GM23248 (cell line): ENCODE measurements around the gene ZNF865. TPM values are rescaled to one million over a fixed set of nuclear protein-coding genes. Genes with fewer than 3 reads are reported as not detected.
A peak's percentile ranks its signal among the peaks of the same experiment; 100 is the strongest.

Experiments used
- DNase-seq: peaks from one replicate; pipeline ENCODE4 v3.0.0-alpha.2; 2015
- H2AFZ ChIP-seq: fragments of 200-600 bp; sonication (generic); 2 replicates; pipeline ENCODE4 v1.6.1; 2016; ENCODE audit warnings: antibody characterized with exemption
- H3F3A ChIP-seq: fragments of 200-600 bp; sonication (generic); 2 replicates; pipeline ENCODE4 v1.6.1; 2016; ENCODE audit warnings: mild to moderate bottlenecking, antibody characterized with exemption, mixed run types; ENCODE audit not compliant: insufficient read depth
- H3K27ac ChIP-seq: fragments of 200-600 bp; sonication (generic); 2 replicates; pipeline ENCODE4 v1.5.1; 2016; ENCODE audit warnings: mild to moderate bottlenecking
- H3K27me3 ChIP-seq: fragments of 200-600 bp; sonication (generic); replicated peaks from 2 replicates; pipeline ENCODE4 v1.6.1; 2016; ENCODE audit warnings: mild to moderate bottlenecking; ENCODE audit not compliant: insufficient read depth
- H3K36me3 ChIP-seq: fragments of 200-600 bp; sonication (generic); 2 replicates; pipeline ENCODE4 v1.6.1; 2016; ENCODE audit warnings: low read depth, mild to moderate bottlenecking
- H3K4me1 ChIP-seq: fragments of 200-600 bp; sonication (generic); 2 replicates; pipeline ENCODE4 v1.6.1; 2016; ENCODE audit warnings: mild to moderate bottlenecking; ENCODE audit not compliant: insufficient read depth
- H3K4me2 ChIP-seq: fragments of 200-600 bp; sonication (generic); one replicate; pipeline ENCODE4 v1.6.1; 2016; ENCODE audit warnings: mild to moderate bottlenecking; ENCODE audit not compliant: unreplicated experiment
- H3K4me3 ChIP-seq: fragments of 200-600 bp; sonication (generic); 2 replicates; pipeline ENCODE4 v1.5.1; 2016; ENCODE audit warnings: mild to moderate bottlenecking
- H3K79me2 ChIP-seq: fragments of 200-600 bp; sonication (generic); 2 replicates; pipeline ENCODE4 v1.6.1; 2016; ENCODE audit warnings: mild to moderate bottlenecking; ENCODE audit not compliant: insufficient read depth
- H3K9ac ChIP-seq: fragments of 200-600 bp; sonication (generic); 2 replicates; pipeline ENCODE4 v1.6.1; 2016; ENCODE audit warnings: mild to moderate bottlenecking
- H3K9me2 ChIP-seq: fragments of 200-600 bp; sonication (generic); 2 replicates; pipeline ENCODE4 v1.6.1; 2016; ENCODE audit warnings: mixed run types, mild to moderate bottlenecking, moderate library complexity; ENCODE audit not compliant: insufficient read depth
- H3K9me3 ChIP-seq: fragments of 200-600 bp; sonication (generic); one replicate; pipeline ENCODE4 v1.6.1; 2017; ENCODE audit warnings: low read depth
- H4K20me1 ChIP-seq: fragments of 200-600 bp; sonication (generic); 2 replicates; pipeline ENCODE4 v1.6.0; 2016; ENCODE audit not compliant: insufficient read depth
- EZH2 ChIP-seq: fragments of 200-600 bp; sonication (generic); IDR thresholded peaks from 2 replicates; pipeline ENCODE4 v1.6.1; 2018; ENCODE audit warnings: antibody characterized with exemption, mild to moderate bottlenecking; ENCODE audit not compliant: insufficient read depth, poor library complexity, severe bottlenecking
- EZH2phosphoT487 ChIP-seq: fragments of 200-600 bp; sonication (generic); IDR thresholded peaks from 2 replicates; pipeline ENCODE4 v1.6.1; 2018; ENCODE audit warnings: antibody characterized with exemption, moderate library complexity, mild to moderate bottlenecking, low read depth; ENCODE audit not compliant: insufficient read depth
- WGBS, 2 experiments: methylation state at CpG; one replicate each; pipeline ENCODE4 v1.1.6; 2015 to 2017; ENCODE audit warnings: low lambda C conversion rate in 2 of 2, low coverage in 1 of 2; ENCODE audit errors: missing lambda C conversion rate in 2 of 2; 5-methylcytosine and 5-hydroxymethylcytosine counted together
- in situ Hi-C: fragments of 300-500 bp; cut with MboI; formaldehyde crosslinking; loops from 2 replicates; pipeline ENCODE4 v1.15.0; 2020
- polyA plus RNA-seq: library from polyadenylated mRNA; unstranded; fragments of >200 nt; fragmentation: Nextera tagmentation; extraction: Ambion mirVana; gene quantifications from 2 replicates; pipeline ENCODE4 v1.2.1, GENCODE V29; 2016
- total RNA-seq: library from RNA; depleted of rRNA; stranded (reverse); fragments of >200 nt; shearing (Covaris generic); gene quantifications from 2 replicates; pipeline ENCODE4 v1.2.3, GENCODE V29; 2014

Gene ZNF865
- total and polyA plus RNA-seq, 2 experiments from 2014 or later = 0.21 to 1.3 TPM

DNA sequence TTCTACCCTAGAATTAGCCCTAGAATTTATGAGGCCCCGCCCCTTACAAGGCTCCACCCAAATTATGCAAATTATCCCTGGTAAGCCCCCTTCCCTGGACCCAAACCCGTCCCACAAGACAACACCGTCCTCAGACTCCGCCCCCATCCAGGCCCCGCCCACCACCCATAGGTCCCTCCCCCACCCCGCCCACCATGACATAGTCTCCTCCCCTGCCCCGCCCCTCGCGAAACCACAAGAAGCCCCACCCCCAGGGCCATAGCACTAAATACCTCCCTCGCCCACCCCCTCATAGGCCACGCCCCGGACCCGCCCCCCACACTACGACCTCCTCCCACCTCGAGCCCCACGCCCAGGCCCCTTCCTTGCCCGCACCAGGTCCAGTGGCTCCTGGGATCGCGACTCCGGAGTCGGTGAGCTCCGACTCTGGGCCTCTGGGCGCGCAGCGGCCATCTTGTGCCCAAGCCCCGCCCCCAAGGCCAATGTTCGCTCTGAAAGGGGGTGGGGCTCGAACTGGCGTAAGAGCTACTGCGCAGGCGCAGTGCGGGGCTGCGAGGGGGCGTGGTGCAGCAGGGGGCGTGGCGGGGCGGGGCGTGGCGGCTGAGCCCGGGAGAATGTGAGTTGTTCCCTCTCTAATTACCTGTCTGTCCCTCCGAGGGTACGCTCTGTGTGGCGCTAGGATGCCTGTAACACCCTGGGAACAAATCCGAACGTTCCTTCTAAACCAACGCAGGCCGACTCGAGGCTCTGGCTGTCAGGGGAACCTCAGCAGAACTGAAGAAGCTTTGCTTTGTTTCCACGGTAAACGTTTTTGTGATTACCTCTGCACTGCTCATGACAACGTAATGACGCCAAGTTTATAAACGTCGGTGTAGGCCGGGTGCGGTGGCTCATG, 18.9 kb downstream of the ZNF865 start, which contains the start of gene ZNF784:
ZNF784 (minus strand) TSS at position 458 of the 895 bp plus-strand sequence; CDS start at position 453, 5 bp downstream.
- Histone ChIP-seq H3K79me2 (0 out of 2 replicates have a peak, but pooled peaks cover 8% of the 10 kb centered on the region), H3F3A (peaks cover 10% of the 10 kb centered on the region; the same call in 1 of the 2 replicates), H4K20me1 (no peaks in the 10 kb centered on the region), H3K27ac (peak within 1 kb of the TSS; percentile 86), H3K36me3 (no peaks in the 10 kb centered on the region), H3K4me1 (no peaks in the 10 kb centered on the region), H3K9me2 (no peaks in the 10 kb centered on the region), H2AFZ (peak within 1 kb of the TSS; percentile 88), H3K4me2 (peak within 1 kb of the TSS; percentile 86), H3K27me3 (no peaks in the 10 kb centered on the region), H3K4me3 (peak within 1 kb of the TSS; percentile 80), H3K9me3 (no peaks in the 10 kb centered on the region), H3K9ac (peak within 1 kb of the TSS; percentile 88)
- in situ Hi-C loops = loop anchor here (25.0 kb wide), 1 partner anchor 487 kb away; the partner anchor contains the start of gene TNNT1
- DNase-seq = peak; percentile 99
- TF ChIP-seq EZH2phosphoT487 = no peak
- no peak for TF ChIP-seq EZH2
- WGBS, 2 experiments = 2 to 3% methylated on average over 46 to 56 of the region's 56 CpGs

DNA sequence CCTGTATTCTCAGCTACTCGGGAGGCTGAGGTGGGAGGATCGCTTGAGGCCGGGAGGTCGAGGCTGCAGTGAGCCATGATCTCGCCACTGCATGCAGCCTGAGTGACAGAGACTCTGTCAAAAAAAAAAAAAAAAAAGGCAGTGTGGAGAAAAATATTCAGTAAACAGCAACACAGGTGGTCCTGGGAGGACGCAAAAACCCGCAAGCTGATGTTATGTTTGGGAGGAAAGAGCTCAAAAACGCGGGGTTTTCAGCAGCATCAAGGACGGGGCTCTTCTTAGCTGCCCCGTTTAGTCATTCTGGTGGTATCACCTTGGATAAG, 19.5 kb downstream of the ZNF865 start:
- Histone ChIP-seq H3K9me3 (no peaks in the 10 kb centered on the region), H3K9me2 (no peaks in the 10 kb centered on the region), H3K9ac (peak overlapping the region; percentile 88), H4K20me1 (no peaks in the 10 kb centered on the region), H3K4me3 (peak overlapping the region; percentile 80), H3K27me3 (no peaks in the 10 kb centered on the region), H3K27ac (peak overlapping the region; percentile 86), H2AFZ (peak overlapping the region; percentile 88), H3K4me2 (peak overlapping the region; percentile 86), H3K79me2 (0 out of 2 replicates have a peak, but pooled peaks cover 8% of the 10 kb centered on the region), H3F3A (peaks cover 5% of the 10 kb centered on the region; the same call in 1 of the 2 replicates), H3K36me3 (no peaks in the 10 kb centered on the region), H3K4me1 (no peaks in the 10 kb centered on the region)
- in situ Hi-C loops = loop anchor here (25.0 kb wide), 1 partner anchor 488 kb away; the partner anchor contains the start of gene TNNT1
- 40 to 45% methylated on average over 11 of the region's 11 CpGs for WGBS, 2 experiments
- no peak for DNase-seq
- no peak for TF ChIP-seq EZH2phosphoT487
- no peak for TF ChIP-seq EZH2

DNA sequence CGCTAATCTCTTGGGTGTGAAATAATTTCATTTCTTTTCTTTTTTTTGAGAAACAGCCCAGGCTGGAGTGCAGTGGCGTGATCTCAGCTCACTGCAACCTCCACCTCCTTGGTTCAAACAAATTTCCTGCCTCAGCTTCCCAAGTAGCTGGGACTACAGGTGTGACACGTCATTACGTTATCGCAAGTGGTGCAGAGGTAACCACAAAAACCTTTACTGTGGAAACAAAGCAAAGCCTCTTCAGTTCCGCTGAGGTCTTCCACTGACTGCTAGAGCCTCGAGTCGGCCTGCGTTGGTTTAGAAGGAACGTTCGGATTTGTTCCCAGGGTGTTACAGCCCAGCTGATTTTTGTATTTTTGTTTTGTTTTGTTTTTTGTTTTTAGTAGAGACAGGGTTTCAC, 20.9 kb downstream of the ZNF865 start:
- 87 to 88% methylated on average over 11 of the region's 11 CpGs for WGBS, 2 experiments

DNA sequence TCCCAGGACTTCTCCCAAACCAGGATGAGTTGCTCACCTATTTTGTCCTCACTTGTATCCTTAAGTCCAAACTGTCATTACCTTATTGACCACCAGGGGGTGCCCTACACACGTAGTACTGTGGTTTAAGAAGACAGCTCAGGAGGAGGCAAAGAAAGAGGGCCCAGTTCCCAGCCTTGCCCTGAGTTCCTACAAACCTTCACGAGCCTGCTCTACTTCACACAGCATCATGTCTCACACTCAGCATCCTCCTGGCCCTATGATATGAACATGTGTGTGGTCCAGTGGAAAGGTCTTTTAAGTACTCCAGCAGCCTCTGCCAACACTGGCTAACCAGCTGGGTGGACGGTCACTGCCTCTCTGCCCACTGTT, 27.0 kb downstream of the ZNF865 start:
- no peak overlapping the region for H3K4me2 ChIP-seq
- no peaks in the 10 kb centered on the region for H3K9me3 ChIP-seq
- no peak overlapping the region for H3K9ac ChIP-seq
- DNase-seq = peak; percentile 86
- 6 to 12% methylated on average over 3 of the region's 3 CpGs for WGBS, 2 experiments
- H3F3A ChIP-seq = no peaks in the 10 kb centered on the region
- H4K20me1 ChIP-seq = no peaks in the 10 kb centered on the region
- H3K4me3 ChIP-seq = no peak overlapping the region
- peaks cover 13% of the 10 kb centered on the region for H3K4me1 ChIP-seq
- no peak overlapping the region for H3K27ac ChIP-seq
- in situ Hi-C loops = loop anchor here (25.0 kb wide), 1 partner anchor 495 kb away; the partner anchor contains the start of gene TNNT1
- peaks cover 27% of the 10 kb centered on the region for H3K79me2 ChIP-seq
- no peaks in the 10 kb centered on the region for H3K36me3 ChIP-seq
- no peaks in the 10 kb centered on the region for H3K9me2 ChIP-seq
- H3K27me3 ChIP-seq = no peaks in the 10 kb centered on the region
- H2AFZ ChIP-seq = peak overlapping the region; percentile 63
- TF ChIP-seq EZH2 (no peak), EZH2phosphoT487 (no peak)

More for the DNA sequence above, 20.9 kb downstream of the ZNF865 start:
- H3K79me2 ChIP-seq = 0 out of 2 replicates have a peak, but pooled peaks cover 8% of the 10 kb centered on the region
- H3K4me2 ChIP-seq = no peak overlapping the region
- H4K20me1 ChIP-seq = no peaks in the 10 kb centered on the region
- TF ChIP-seq EZH2phosphoT487 = no peak
- TF ChIP-seq EZH2 = no peak
- DNase-seq = no peak
- H3K27me3 ChIP-seq = no peaks in the 10 kb centered on the region
- no peaks in the 10 kb centered on the region for H3K4me1 ChIP-seq
- no peak overlapping the region for H3K4me3 ChIP-seq
- H3K27ac ChIP-seq = no peak overlapping the region
- H3K9me3 ChIP-seq = no peaks in the 10 kb centered on the region
- in situ Hi-C loops = loop anchor here (25.0 kb wide), 1 partner anchor 489 kb away; the partner anchor contains the start of gene TNNT1
- H3F3A ChIP-seq = peaks cover 5% of the 10 kb centered on the region; the same call in 1 of the 2 replicates
- no peaks in the 10 kb centered on the region for H3K9me2 ChIP-seq
- H2AFZ ChIP-seq = no peak overlapping the region
- no peaks in the 10 kb centered on the region for H3K36me3 ChIP-seq
- H3K9ac ChIP-seq = no peak overlapping the region
